Measurements from ENCODE around the gene FAM135A.
"Not testable (repeated sequence)": the region's sequence is repeated elsewhere in the genome, so short reads cannot be mapped to it uniquely, and the experiment has no call there.

The FAM135A gene

GRCh38 chr6:70547905-70548304 is 134.6 kb downstream of the FAM135A start:
- DNase-seq (ENCODE audit: low spot score) = no peak

DNA sequence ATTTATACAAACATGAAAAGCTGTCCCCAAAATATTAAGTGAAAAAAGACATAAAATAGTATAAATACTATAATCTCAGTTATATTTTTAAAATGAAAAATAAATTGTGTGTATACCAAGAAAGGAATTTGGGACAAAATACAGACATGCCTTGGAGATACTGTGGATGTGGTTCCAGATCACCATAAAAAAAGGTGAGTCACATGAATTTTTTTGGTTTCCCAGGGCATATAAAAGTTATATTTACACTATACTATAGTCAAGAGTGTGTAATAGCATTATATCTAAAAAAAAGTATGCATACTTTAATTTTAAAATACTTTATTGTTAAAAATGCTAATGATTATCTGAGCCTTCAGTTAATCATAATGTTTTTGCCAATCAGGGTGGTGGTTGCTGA is 136.0 kb downstream of the FAM135A start:
- no peak for DNase-seq (ENCODE audit: low spot score)

DNA sequence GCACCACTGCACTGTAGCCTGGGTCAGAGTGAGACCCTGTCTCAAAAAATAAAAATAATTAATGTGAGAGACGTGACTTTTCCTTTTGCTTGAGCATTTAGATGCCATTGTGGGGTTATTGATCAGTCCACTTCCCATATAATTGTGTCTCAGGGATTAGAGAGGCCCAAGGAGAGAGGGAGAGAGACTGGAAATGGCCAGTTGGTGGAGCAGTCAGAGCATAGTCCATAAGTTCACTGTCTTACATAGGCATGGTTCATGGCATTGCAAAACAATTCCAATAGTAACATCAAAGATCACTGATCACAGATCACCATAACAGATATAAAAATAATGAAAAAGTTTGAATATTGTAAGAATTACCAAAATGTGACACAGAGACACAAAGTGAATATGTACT is 138.3 kb downstream of the FAM135A start:
- DNase-seq (ENCODE audit: low spot score) = no peak

GRCh38 chr6:70552286-70552940 is 139.1 kb downstream of the FAM135A start:
- not testable (repeated sequence) for DNase-seq (ENCODE audit: low spot score)

DNA sequence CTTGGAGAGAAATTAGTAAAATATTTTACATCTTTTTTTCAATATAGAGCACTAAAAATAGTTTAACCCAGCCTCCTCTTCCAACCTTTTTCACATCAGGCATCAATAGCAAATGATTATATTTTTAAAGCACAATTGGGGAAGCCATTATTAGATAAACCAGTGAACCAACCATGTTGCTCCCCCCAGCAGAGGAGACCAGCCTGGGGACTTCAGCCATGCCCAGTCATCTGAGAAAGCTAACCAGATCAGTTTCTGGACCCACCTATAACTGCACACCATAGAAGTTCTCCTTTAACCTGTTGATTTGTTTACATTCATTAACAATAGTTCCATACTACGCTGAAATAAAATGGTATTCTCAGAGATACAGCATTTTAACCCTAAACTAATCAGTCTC is 139.7 kb downstream of the FAM135A start:
- DNase-seq (ENCODE audit: low spot score) = no peak

DNA sequence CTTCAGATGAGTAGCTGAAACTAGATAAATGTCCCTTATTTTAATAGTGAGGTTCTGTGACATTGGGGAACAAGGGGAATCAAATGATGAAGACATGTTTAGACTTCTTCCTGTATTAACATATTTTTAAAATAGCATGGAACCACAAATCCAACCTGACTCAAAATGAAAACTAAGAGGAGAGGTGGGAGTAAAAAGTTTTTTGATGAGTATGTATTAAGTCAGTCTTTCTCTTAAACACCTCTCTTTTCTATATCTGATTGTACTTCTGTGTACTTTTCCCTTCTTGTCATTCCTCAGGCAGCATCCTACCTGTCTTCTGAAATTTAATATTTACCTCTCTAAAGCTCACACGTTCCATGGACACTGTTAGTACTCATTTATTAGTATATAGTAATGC is 144.7 kb downstream of the FAM135A start:
- DNase-seq (ENCODE audit: low spot score) = no peak

DNA sequence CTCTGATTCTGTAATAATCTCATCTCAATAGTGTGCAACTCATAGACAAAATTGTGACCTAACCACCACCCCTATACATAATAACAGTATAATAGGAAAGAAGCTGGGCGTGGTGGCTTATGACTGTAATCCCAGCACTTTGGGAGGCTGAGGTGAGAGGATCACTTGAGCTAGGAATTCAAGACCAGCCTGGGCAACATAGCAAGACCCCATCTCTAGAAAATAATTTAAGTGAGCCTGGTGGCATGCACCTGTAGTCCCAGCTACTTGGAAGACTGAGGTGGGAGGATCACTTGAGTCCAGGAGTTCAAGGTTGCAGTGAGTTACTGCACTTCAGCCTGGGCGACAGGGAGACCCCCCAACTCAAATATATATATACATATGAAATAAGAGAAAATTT is 149.1 kb downstream of the FAM135A start:
- not testable (repeated sequence) for DNase-seq (ENCODE audit: low spot score)

- no peak for DNase-seq (ENCODE audit: low spot score)
Observed at GRCh38 chr6:70563530-70563929, 150.2 kb downstream of the FAM135A start.

GRCh38 chr6:70566751-70567382 is 153.6 kb downstream of the FAM135A start, which contains the start of gene SDHAF4:
Gene SDHAF4 (plus strand): TSS chr6:70566930. CDS start chr6:70566941, 11 bp downstream.
- peak; percentile 92 for DNase-seq (ENCODE audit: low spot score)

DNA sequence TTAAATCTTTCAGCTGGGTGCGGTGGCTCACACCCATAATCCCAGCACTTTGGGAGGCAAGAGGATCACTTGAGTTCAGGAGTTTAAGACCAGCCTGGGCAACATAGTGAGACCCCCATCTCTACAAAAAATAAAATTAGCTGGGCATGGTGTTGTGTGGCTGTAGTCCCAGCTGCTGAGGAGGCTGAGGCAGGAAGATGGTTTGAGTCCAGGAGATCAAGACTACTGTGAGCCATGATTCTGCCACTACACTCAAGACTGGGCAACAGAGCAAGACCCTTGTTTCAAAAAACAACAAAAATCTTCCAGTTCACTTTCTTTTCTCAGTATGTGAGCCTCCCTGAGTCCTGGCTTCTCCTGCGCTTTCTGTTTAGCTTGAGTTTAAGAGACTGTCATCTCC is 161.3 kb downstream of the FAM135A start:
- no peak for DNase-seq (ENCODE audit: low spot score)

DNA sequence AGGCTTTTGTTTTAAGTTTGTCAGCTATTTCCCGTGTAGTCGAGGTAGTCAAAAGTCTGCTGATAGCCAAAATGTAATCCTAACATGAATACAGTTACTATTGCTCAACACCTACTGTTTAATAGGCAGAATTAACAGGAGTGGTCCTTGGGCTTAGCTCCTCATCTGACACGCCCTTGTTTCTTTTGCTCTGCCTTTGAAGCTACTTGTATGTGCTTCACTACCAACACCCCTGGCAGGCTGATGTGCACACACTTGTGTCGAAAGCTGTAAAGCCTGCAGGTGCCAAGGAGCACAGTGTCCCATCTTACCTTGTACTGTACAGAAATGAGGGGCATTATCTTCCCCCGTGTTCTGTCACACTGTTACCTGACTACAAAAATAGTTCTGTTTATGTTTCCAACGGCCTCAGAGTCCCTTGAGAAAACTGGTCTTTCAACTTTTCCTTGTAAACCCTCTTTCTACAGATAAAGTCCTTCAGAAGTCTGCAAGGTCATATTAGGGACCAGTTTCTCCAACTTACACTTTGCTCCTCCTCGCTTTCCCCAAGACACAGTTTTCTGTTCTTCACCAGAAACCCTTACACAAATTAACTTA is 162.7 kb downstream of the FAM135A start:
- DNase-seq (ENCODE audit: low spot score) = no peak

- no peak for DNase-seq (ENCODE audit: low spot score)
Observed at GRCh38 chr6:70586114-70586513, 172.8 kb downstream of the FAM135A start.

DNA sequence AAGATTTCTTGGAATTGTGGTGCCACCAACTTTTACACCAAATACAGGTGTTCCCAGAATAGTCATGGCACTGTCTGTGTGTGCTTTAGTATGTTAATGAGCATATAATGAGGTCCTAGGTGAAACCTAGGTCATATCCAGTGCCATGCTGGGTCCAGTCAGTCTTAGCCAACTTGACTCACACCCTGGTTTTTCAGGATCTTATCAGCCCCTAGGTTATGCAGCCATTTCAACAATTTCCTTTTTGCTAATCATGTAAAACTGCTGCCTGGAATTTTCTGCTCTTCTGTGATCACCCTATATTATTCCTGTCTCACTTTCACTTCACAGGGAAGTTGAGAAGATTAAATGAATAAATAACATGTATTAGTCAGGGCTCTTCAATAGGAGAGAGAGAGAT is 177.1 kb downstream of the FAM135A start:
- no peak for DNase-seq (ENCODE audit: low spot score)

DNA sequence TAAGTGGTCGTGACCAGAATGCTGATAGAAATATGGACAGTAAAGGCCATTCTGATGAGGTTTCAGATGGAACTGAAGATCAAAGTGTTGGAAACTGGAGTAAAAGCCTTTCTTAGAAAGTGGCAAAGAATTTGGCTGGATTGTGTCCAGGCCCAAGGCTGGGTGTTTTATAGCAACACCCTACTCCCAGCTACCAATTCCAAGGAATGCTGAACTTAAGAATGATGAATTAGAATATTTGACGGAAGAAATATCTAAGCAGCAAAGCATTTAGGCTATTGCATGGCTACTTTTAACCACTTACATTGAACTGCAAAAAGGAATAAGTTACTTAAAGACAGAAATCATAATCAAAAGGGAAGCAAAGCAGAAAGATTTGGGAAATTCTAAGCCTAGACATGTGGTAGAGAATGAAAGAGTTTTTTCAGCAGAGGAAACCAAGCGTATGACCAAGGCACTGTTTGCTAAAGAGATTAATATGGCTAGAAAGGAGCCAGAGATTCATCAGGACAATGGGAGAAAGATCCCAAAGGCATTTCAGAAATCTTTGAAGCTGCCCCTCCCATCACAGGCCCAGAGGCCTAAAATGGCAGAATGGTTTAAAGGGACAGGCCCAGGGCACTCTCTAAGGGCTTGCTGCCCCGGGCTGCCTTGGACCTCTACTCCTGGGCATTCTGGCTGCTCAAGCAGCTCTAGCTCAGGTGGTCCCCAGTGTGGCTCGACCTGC is 179.2 kb downstream of the FAM135A start:
- no peak for DNase-seq (ENCODE audit: low spot score)

DNA sequence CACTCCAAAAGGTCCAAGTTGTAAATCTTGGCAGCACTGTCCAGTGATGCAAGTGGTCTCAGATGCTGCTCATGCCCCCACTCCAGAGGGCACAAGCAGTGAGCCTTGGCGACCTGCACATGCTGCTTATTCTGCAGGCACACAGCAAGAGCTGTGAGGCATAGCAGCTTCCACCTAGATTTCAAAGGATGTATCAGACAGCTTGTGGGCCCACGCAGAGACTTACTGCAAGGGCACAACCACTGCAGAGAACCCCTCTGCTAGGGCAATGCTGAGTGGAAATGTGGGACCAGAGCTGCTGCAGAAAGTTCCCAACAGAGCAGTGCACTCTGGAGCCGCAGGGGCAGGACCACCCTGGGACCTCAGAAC is 179.8 kb downstream of the FAM135A start:
- no peak for DNase-seq (ENCODE audit: low spot score)

GRCh38 chr6:70599187-70599586 is 185.9 kb downstream of the FAM135A start:
- no peak for DNase-seq (ENCODE audit: low spot score)

GRCh38 chr6:70601014-70601413 is 187.7 kb downstream of the FAM135A start:
- DNase-seq (ENCODE audit: low spot score) = no peak

- no peak for DNase-seq (ENCODE audit: low spot score)
Observed at GRCh38 chr6:70604254-70604653, 190.9 kb downstream of the FAM135A start.

GRCh38 chr6:70607371-70607770 is 194.1 kb downstream of the FAM135A start:
- not testable (repeated sequence) for DNase-seq (ENCODE audit: low spot score)

- not testable (repeated sequence) for DNase-seq (ENCODE audit: low spot score)
Observed at GRCh38 chr6:70609181-70609580, 195.9 kb downstream of the FAM135A start.

Data from kidney capillary endothelial cell (primary cell).